Mesothelial cell of epicardium (in vitro differentiated cells): ENCODE measurements around the gene MEGF11. TPM values are rescaled to one million over a fixed set of nuclear protein-coding genes. Genes with fewer than 3 reads are reported as not detected.

Source experiments
- DNase-seq, 2 experiments: peaks; one replicate each; pipeline ENCODE4 v3.0.0; 2021; ENCODE audit warnings: low spot score in 2 of 2; ENCODE audit not compliant: unreplicated experiment in 2 of 2
- H3K27ac Mint-ChIP-seq: 2 replicates; pipeline ENCODE4 v1.8.0; 2021; ENCODE audit warnings: mixed read lengths
- H3K27me3 Mint-ChIP-seq: 2 replicates; pipeline ENCODE4 v1.8.0; 2021; ENCODE audit warnings: low read depth, mixed read lengths
- H3K36me3 Mint-ChIP-seq: 2 replicates; pipeline ENCODE4 v1.8.0; 2021; ENCODE audit warnings: mixed read lengths
- H3K4me1 Mint-ChIP-seq: 2 replicates; pipeline ENCODE4 v1.8.0; 2021; ENCODE audit warnings: mixed read lengths
- H3K4me3 Mint-ChIP-seq: 2 replicates; pipeline ENCODE4 v1.8.0; 2021; ENCODE audit warnings: mild to moderate bottlenecking, moderate library complexity, mixed read lengths
- H3K9me3 Mint-ChIP-seq: 2 replicates; pipeline ENCODE4 v1.8.0; 2021; ENCODE audit warnings: mixed read lengths
- total RNA-seq: library from RNA; stranded (reverse); gene quantifications from 3 replicates; pipeline ENCODE4 v1.2.1, GENCODE V29; 2021
- TF ChIP-seq, protein P1 (sequence below): fragments of 200-600 bp; sonication (generic); IDR thresholded peaks from one replicate; pipeline ENCODE4 v1.5.0; 2021; ENCODE audit warnings: antibody characterized with exemption; ENCODE audit not compliant: unreplicated experiment

The MEGF11 gene
- total RNA-seq, 1 donor from 2014 or later = 3.7 TPM

DNA sequence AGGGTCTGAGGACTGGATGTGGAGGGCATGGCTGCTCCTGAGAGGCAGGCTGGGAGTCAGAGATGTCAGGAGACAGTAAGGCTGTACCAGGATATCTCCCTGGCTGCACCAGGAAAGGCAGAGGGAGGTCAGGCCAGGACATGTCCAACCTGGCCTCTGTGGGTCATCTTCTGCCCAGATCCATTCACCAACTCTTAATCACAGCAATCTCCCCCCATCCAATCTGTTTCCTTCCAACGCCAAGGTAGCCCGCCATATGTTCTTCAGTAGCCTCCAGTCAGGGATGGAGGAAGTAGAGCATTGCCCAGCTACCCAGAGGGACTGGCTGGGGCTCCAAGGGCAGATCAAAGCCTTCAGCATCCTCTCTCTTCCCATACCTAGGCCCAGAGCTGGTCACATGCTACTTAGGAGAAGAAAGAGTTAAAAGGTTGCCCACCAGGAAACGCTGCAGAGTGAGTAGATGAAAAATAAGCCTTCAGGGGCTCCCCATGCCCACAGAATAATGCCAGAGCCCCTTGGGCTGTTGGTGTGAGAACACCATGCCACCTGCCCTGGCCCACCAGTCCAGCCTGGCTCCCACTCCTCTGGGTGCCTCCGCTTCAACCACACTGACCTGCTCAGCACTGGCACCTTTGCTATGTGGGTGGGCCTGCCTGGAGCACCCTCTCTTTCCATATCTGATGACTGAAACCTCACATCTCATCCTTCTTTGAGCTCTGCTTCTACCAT is 176.8 kb downstream of the MEGF11 start:
- Mint-ChIP-seq H3K9me3 (no peaks in the 10 kb centered on the region), H3K27ac (no peak overlapping the region), H3K36me3 (no peaks in the 10 kb centered on the region), H3K27me3 (peaks cover 22% of the 10 kb centered on the region), H3K4me1 (peaks cover 10% of the 10 kb centered on the region), H3K4me3 (no peak overlapping the region)
- TF ChIP-seq, protein P1, sequence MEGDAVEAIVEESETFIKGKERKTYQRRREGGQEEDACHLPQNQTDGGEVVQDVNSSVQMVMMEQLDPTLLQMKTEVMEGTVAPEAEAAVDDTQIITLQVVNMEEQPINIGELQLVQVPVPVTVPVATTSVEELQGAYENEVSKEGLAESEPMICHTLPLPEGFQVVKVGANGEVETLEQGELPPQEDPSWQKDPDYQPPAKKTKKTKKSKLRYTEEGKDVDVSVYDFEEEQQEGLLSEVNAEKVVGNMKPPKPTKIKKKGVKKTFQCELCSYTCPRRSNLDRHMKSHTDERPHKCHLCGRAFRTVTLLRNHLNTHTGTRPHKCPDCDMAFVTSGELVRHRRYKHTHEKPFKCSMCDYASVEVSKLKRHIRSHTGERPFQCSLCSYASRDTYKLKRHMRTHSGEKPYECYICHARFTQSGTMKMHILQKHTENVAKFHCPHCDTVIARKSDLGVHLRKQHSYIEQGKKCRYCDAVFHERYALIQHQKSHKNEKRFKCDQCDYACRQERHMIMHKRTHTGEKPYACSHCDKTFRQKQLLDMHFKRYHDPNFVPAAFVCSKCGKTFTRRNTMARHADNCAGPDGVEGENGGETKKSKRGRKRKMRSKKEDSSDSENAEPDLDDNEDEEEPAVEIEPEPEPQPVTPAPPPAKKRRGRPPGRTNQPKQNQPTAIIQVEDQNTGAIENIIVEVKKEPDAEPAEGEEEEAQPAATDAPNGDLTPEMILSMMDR = no peak
- no peak for DNase-seq

DNA sequence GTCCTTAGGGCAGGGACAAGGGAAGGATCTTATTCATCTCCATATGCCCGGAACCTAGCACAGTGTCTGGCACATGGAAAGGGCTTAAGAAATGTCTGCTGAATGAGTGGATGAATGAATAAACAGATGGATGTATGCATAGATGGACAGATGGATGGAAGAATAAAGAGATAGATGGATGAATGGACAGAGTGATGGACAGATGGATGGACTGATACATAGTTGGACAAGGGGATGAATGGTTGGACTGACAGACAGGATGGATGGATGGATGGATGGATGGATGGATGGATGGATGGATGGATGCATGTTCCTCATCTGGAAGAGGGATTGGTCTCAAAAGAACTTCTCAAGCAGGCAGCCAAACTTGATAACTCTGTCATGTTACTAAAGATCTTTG is 177.6 kb downstream of the MEGF11 start:
- Mint-ChIP-seq H3K27ac (no peak overlapping the region), H3K4me3 (no peak overlapping the region), H3K4me1 (peaks cover 8% of the 10 kb centered on the region), H3K9me3 (no peaks in the 10 kb centered on the region), H3K27me3 (peaks cover 22% of the 10 kb centered on the region), H3K36me3 (no peaks in the 10 kb centered on the region)
- TF ChIP-seq, protein P1 = no peak
- no peak for DNase-seq

DNA sequence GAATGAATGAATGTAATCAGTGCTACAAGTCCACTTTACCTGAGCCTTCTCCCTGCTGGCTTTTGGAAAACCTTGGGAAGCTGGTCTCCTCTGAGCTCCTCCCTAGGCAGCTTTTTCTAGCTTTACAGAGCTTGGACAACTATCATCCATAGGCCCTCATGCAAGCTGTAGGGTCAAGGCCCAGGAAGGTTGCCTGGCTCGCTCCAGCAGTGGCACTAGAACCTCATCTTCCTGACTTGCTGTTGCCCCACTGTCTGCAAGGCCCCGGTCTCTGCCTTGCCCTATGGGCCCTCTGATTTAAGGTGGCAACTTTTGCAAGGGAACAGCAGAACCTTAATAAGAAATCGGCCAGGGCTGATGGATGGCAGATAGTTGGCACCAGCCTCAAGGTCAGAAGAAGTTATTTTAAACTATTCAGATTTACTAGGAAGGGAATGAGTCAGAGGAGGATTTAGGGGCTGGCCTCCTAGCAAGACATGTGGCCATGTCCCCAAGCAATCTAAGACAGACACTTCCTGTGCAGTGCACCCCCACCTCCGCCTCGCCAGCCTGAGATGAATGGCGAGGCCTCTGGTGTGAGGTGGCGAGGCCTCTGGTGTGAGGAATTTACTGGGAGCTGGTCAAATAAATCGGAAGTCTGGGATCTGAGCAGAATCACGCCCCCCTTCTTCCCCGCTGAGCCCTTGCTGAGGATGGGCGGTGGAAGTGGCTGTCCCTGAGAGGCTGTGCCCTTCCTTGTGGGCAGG is 180.8 kb downstream of the MEGF11 start:
- Mint-ChIP-seq H3K4me3 (no peak overlapping the region), H3K4me1 (peaks cover 2% of the 10 kb centered on the region), H3K27me3 (peaks cover 11% of the 10 kb centered on the region), H3K36me3 (no peaks in the 10 kb centered on the region), H3K9me3 (no peaks in the 10 kb centered on the region), H3K27ac (no peak overlapping the region)
- TF ChIP-seq, protein P1 = no peak
- DNase-seq = no peak

DNA sequence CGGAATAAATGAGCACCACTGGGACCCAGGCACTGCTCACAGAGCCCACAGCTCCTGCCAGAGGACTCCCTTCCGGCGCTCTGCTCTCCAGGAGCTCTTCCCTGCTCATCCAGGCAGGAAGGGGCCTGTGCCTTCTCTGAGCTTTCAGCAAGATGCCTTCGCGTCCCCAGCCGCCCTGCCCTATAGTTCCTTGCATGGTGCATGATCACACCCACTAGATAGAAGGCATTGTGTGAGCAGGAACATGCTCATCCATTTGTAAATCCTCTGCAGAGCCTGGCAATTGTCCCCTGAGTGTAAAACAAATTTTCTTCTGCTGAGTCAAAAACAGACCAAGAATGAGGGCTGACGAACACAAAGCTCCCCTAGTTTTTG is 181.6 kb downstream of the MEGF11 start:
- Mint-ChIP-seq H3K4me3 (no peak overlapping the region), H3K36me3 (no peaks in the 10 kb centered on the region), H3K27ac (no peak overlapping the region), H3K27me3 (peaks cover 5% of the 10 kb centered on the region), H3K4me1 (peaks cover 2% of the 10 kb centered on the region), H3K9me3 (no peaks in the 10 kb centered on the region)
- no peak for DNase-seq
- TF ChIP-seq, protein P1 = no peak

DNA sequence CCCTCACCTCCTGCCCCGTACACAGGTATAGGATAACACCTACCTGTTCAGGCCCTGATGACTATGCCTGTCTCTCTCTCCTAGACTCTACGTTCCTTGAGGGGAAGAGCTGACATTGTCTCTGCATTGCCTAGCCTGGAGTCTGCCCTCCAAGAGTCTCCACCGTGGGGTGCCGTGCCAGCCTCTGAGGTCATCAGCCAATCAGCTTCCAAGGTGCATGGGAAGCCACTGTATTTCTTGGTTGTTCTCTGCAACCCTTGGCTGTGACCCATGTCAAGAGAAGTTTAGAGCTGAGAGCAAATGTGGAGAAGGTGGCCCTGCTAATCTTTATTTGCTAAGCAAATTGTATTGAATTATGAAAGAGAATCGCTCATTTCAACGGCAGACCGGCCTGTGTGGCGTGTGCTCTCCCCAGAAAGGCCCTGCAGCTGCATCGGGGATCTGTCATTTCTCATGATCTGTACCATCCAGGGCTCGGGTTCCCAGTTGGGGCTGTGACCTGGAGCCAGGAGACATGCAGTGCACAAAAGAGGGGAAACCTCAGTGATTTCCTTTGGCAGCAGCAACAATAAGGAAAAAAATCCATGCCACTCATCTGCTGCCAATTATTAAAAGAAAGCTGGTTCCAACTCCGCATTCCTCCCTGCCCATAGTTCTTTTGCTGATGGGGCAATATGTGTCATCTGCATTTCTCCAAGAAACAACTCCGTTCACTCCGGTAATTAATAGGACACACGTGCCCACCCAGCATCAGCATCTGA is 182.2 kb downstream of the MEGF11 start:
- H3K4me3 Mint-ChIP-seq = no peak overlapping the region
- no peak overlapping the region for H3K27ac Mint-ChIP-seq
- peaks cover 2% of the 10 kb centered on the region for H3K4me1 Mint-ChIP-seq
- H3K27me3 Mint-ChIP-seq = peaks cover 4% of the 10 kb centered on the region
- TF ChIP-seq, protein P1 = no peak
- DNase-seq = no peak
- H3K9me3 Mint-ChIP-seq = no peaks in the 10 kb centered on the region
- H3K36me3 Mint-ChIP-seq = no peaks in the 10 kb centered on the region
